ENCODE results near the gene PDE7B.
A peak's percentile ranks its signal among the peaks of the same experiment; 100 is the strongest.

GRCh38 chr6:135938576-135939207 is 87.2 kb downstream of the PDE7B start:
- peak; percentile 62 for TF ChIP-seq CTCF (IDR thresholded peaks at IDR 0.05)
- no peak for TF ChIP-seq REST (IDR thresholded peaks at IDR 0.05; ENCODE audit: insufficient read depth in 1 of 2, low read depth in 2 of 2, low read length in 1 of 2)

Data from Panc1 (cell line).